Cardiac fibroblast (primary cell): ENCODE data around the gene SPATA4.

Experiments
- DNase-seq, 2 donors: peaks; one replicate each; pipeline versions ENCODE4 v3.0.0 to v3.0.0-alpha.2; 2010; ENCODE audit warnings: low read depth in 2 of 2
- H3K4me3 ChIP-seq, 2 donors: replicated peaks in 1 of 2; 1 replicate in 1 of 2; 2 replicates in 1 of 2; pipeline ENCODE4 v1.5.1; 2011; ENCODE audit warnings: low read depth in 2 of 2, low read length in 2 of 2, mild to moderate bottlenecking in 2 of 2, moderate library complexity in 1 of 2
- CTCF ChIP-seq: IDR thresholded peaks from one replicate; pipeline ENCODE4 v1.5.1; 2011; ENCODE audit warnings: low read depth, mild to moderate bottlenecking, low read length, inconsistent platforms

The SPATA4 gene

GRCh38 chr4:176210579-176211296 lies 15.4 kb upstream of the SPATA4 start:
- no peak overlapping the region for H3K4me3 ChIP-seq
- TF ChIP-seq CTCF: no peak
- DNase-seq: no peak

- no peak for TF ChIP-seq CTCF
- H3K4me3 ChIP-seq: no peak overlapping the region
- DNase-seq: no peak
These were observed 14.7 kb upstream of the SPATA4 start for GRCh38 chr4:176210101-176210500.

GRCh38 chr4:176209535-176209934 lies 14.2 kb upstream of the SPATA4 start:
- TF ChIP-seq CTCF: no peak
- H3K4me3 ChIP-seq: no peak overlapping the region
- DNase-seq: no peak

GRCh38 chr4:176207839-176208238 lies 12.5 kb upstream of the SPATA4 start:
- no peak for TF ChIP-seq CTCF
- DNase-seq: no peak
- H3K4me3 ChIP-seq: no peak overlapping the region

GRCh38 chr4:176205299-176205698 lies 9.9 kb upstream of the SPATA4 start:
- H3K4me3 ChIP-seq: no peak overlapping the region
- no peak for TF ChIP-seq CTCF
- DNase-seq: no peak

GRCh38 chr4:176198316-176198903 lies 3.0 kb upstream of the SPATA4 start:
- TF ChIP-seq CTCF: no peak
- no peak overlapping the region for H3K4me3 ChIP-seq

More at GRCh38 chr4:176198316-176198903, 3.0 kb upstream of the SPATA4 start:
- no peak for DNase-seq
